HepG2 (cell line): Measurements from ENCODE around the gene SLBP.

Source experiments
- RAD51 ChIP-seq: fragments of 450-650 bp; IDR thresholded peaks from 2 replicates; pipeline ENCODE4 v1.6.1; 2016; ENCODE audit warnings: borderline replicate concordance
- SIN3A ChIP-seq: IDR thresholded peaks from 2 replicates; pipeline ENCODE4 v1.6.1; 2011; ENCODE audit warnings: low read depth, mild to moderate bottlenecking, control low read depth, low read length, borderline replicate concordance
- SRSF1 ChIP-seq: fragments of 200-400 bp; formaldehyde crosslinking; optimal IDR thresholded peaks from 2 replicates; pipeline ENCODE3; 2017; ENCODE audit warnings: mild to moderate bottlenecking, low read depth, low read length, moderate library complexity
- SSRP1 ChIP-seq: IDR thresholded peaks from 2 replicates; pipeline ENCODE4 v1.6.1; 2016; ENCODE audit warnings: control low read depth
- ZNF10 ChIP-seq: sonication (generic); formaldehyde crosslinking; IDR thresholded peaks from 2 replicates; pipeline ENCODE4 v1.4.0; 2020; ENCODE audit warnings: mild to moderate bottlenecking, low read depth, missing genetic modification reagents, borderline replicate concordance
- ZNF3 ChIP-seq: IDR thresholded peaks from 2 replicates; pipeline ENCODE4 v1.7.0; 2017; ENCODE audit warnings: inconsistent platforms
- ZNF891 ChIP-seq: sonication (generic); formaldehyde crosslinking; IDR thresholded peaks from 2 replicates; pipeline ENCODE4 v1.5.0; 2020; ENCODE audit warnings: mild to moderate bottlenecking, missing genetic modification reagents
- ZSCAN29 ChIP-seq: sonication (generic); formaldehyde crosslinking; conservative IDR thresholded peaks from 2 replicates; pipeline ENCODE4 v1.4.0; 2020; ENCODE audit warnings: mild to moderate bottlenecking, missing genetic modification reagents
- TF ChIP-seq, protein P1 (sequence below): sonication (generic); formaldehyde crosslinking; IDR thresholded peaks from 2 replicates; pipeline ENCODE4 v1.5.0; 2020; ENCODE audit warnings: mild to moderate bottlenecking, missing genetic modification reagents, moderate library complexity
- TF ChIP-seq, protein P2 (sequence below): sonication (generic); formaldehyde crosslinking; IDR thresholded peaks from 2 replicates; pipeline ENCODE4 v1.5.1; 2020; ENCODE audit warnings: mild to moderate bottlenecking, missing genetic modification reagents, moderate library complexity
- TF ChIP-seq, protein P3 (sequence below), 2 experiments: IDR thresholded peaks; 2 replicates each; pipeline ENCODE4 v1.6.1; 2011 to 2012; ENCODE audit warnings: low read length in 2 of 2, borderline replicate concordance in 1 of 2, low read depth in 1 of 2, mild to moderate bottlenecking in 1 of 2, moderate library complexity in 1 of 2
- TF ChIP-seq, protein P4 (sequence below): sonication (generic); formaldehyde crosslinking; IDR thresholded peaks from 2 replicates; pipeline ENCODE4 v1.4.0; 2020; ENCODE audit warnings: missing genetic modification reagents

DNA sequence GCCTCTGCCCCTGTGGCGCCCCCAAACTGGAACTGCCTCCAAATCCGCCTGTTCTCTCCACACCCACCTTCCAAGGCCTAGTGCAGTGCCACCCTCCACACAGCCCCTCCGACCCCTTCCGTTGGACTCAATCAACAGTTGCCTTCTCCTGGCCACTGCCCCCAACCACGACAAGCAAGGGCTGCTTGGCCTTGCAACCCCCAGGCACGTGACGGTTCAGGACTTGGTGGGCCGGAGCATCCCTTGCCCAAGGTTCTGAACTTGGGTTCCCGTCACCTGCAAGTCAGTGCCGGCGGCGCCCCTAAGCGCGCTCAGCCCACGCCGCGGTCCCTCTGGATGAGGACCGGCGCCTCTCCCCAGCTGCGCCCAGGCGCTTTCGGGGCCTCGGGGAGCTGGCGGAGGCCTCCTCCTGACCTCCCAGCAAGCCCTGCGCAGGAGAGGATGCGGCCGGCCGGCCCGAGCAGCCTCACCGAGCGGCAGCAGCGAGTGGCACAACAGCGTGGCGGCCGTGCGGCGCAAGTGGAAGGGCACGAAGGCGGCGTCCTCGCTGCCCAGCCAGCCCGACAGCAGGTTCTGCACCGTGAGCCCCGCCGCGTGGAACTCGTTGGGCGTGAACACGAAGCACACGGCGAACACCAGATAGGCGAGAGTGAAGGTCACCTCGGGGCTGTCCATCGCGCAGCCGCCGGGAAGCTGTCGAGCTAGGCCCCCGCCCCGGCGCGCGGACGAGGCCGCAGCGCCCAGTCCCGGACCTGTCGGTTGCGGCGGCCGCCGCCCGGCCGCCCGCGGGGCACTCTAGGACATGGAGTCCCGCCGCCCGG, 8.3 kb upstream of the SLBP start:
- TF ChIP-seq SRSF1, result no peak
- TF ChIP-seq, protein P1, sequence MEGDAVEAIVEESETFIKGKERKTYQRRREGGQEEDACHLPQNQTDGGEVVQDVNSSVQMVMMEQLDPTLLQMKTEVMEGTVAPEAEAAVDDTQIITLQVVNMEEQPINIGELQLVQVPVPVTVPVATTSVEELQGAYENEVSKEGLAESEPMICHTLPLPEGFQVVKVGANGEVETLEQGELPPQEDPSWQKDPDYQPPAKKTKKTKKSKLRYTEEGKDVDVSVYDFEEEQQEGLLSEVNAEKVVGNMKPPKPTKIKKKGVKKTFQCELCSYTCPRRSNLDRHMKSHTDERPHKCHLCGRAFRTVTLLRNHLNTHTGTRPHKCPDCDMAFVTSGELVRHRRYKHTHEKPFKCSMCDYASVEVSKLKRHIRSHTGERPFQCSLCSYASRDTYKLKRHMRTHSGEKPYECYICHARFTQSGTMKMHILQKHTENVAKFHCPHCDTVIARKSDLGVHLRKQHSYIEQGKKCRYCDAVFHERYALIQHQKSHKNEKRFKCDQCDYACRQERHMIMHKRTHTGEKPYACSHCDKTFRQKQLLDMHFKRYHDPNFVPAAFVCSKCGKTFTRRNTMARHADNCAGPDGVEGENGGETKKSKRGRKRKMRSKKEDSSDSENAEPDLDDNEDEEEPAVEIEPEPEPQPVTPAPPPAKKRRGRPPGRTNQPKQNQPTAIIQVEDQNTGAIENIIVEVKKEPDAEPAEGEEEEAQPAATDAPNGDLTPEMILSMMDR (CRISPR knock-in tag), result no peak; the same call in 1 of the 2 replicates
- TF ChIP-seq ZSCAN29 (CRISPR knock-in tag), result no peak
- TF ChIP-seq ZNF10 (CRISPR knock-in tag), result no peak
- TF ChIP-seq SSRP1 (CRISPR knock-in tag), result no peak
- TF ChIP-seq, protein P2, sequence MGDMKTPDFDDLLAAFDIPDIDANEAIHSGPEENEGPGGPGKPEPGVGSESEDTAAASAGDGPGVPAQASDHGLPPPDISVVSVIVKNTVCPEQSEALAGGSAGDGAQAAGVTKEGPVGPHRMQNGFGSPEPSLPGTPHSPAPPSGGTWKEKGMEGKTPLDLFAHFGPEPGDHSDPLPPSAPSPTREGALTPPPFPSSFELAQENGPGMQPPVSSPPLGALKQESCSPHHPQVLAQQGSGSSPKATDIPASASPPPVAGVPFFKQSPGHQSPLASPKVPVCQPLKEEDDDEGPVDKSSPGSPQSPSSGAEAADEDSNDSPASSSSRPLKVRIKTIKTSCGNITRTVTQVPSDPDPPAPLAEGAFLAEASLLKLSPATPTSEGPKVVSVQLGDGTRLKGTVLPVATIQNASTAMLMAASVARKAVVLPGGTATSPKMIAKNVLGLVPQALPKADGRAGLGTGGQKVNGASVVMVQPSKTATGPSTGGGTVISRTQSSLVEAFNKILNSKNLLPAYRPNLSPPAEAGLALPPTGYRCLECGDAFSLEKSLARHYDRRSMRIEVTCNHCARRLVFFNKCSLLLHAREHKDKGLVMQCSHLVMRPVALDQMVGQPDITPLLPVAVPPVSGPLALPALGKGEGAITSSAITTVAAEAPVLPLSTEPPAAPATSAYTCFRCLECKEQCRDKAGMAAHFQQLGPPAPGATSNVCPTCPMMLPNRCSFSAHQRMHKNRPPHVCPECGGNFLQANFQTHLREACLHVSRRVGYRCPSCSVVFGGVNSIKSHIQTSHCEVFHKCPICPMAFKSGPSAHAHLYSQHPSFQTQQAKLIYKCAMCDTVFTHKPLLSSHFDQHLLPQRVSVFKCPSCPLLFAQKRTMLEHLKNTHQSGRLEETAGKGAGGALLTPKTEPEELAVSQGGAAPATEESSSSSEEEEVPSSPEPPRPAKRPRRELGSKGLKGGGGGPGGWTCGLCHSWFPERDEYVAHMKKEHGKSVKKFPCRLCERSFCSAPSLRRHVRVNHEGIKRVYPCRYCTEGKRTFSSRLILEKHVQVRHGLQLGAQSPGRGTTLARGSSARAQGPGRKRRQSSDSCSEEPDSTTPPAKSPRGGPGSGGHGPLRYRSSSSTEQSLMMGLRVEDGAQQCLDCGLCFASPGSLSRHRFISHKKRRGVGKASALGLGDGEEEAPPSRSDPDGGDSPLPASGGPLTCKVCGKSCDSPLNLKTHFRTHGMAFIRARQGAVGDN (CRISPR knock-in tag), result peak; percentile 95
- TF ChIP-seq, protein P3, sequence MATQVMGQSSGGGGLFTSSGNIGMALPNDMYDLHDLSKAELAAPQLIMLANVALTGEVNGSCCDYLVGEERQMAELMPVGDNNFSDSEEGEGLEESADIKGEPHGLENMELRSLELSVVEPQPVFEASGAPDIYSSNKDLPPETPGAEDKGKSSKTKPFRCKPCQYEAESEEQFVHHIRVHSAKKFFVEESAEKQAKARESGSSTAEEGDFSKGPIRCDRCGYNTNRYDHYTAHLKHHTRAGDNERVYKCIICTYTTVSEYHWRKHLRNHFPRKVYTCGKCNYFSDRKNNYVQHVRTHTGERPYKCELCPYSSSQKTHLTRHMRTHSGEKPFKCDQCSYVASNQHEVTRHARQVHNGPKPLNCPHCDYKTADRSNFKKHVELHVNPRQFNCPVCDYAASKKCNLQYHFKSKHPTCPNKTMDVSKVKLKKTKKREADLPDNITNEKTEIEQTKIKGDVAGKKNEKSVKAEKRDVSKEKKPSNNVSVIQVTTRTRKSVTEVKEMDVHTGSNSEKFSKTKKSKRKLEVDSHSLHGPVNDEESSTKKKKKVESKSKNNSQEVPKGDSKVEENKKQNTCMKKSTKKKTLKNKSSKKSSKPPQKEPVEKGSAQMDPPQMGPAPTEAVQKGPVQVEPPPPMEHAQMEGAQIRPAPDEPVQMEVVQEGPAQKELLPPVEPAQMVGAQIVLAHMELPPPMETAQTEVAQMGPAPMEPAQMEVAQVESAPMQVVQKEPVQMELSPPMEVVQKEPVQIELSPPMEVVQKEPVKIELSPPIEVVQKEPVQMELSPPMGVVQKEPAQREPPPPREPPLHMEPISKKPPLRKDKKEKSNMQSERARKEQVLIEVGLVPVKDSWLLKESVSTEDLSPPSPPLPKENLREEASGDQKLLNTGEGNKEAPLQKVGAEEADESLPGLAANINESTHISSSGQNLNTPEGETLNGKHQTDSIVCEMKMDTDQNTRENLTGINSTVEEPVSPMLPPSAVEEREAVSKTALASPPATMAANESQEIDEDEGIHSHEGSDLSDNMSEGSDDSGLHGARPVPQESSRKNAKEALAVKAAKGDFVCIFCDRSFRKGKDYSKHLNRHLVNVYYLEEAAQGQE (IDR thresholded peaks at IDR 0.05; ENCODE audit: borderline replicate concordance in 1 of 2, low read depth in 1 of 2, low read length in 2 of 2), result no peak
- no peak for TF ChIP-seq RAD51
- no peak for TF ChIP-seq ZNF3 (CRISPR knock-in tag)
- TF ChIP-seq SIN3A, result no peak
- 0 out of 2 replicates have a peak, but pooled peaks have one; percentile 51 for TF ChIP-seq ZNF891 (CRISPR knock-in tag)
- TF ChIP-seq, protein P4, sequence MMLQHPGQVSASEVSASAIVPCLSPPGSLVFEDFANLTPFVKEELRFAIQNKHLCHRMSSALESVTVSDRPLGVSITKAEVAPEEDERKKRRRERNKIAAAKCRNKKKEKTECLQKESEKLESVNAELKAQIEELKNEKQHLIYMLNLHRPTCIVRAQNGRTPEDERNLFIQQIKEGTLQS, result no peak
